Transverse colon (tissue), 4 donors: ENCODE data around the gene PRKAR1B. TPM values are rescaled to one million over a fixed set of nuclear protein-coding genes. Genes with fewer than 3 reads are reported as not detected.

Experiments
- DNase-seq: peaks from one replicate; pipeline ENCODE4 v3.0.0-alpha.2; 2019
- H3K27ac ChIP-seq, 4 donors: fragments of 200-600 bp; sonication (generic); 2 replicates each; pipeline ENCODE4 v1.5.1; 2016 to 2018; ENCODE audit warnings: inconsistent platforms in 4 of 4
- H3K27me3 ChIP-seq: fragments of 200-600 bp; sonication (generic); 2 replicates; pipeline ENCODE4 v1.5.1; 2017; ENCODE audit warnings: inconsistent platforms
- H3K36me3 ChIP-seq, 4 donors: fragments of 200-600 bp; sonication (generic); 2 replicates each; pipeline ENCODE4 v1.5.1; 2017 to 2019; ENCODE audit warnings: inconsistent platforms in 4 of 4
- H3K4me1 ChIP-seq, 4 donors: fragments of 200-600 bp; sonication (generic); 2 replicates each; pipeline ENCODE4 v1.5.1; 2017 to 2020; ENCODE audit warnings: inconsistent platforms in 4 of 4
- H3K4me3 ChIP-seq, 4 donors: fragments of 200-600 bp; sonication (generic); 1 replicate in 1 of 4; 2 replicates in 3 of 4; pipeline versions ENCODE4 v1.5.1 to v1.6.1; 2017 to 2019; ENCODE audit warnings: inconsistent platforms in 4 of 4
- H3K9me3 ChIP-seq, 2 donors: fragments of 200-600 bp; sonication (generic); 2 replicates each; pipeline ENCODE4 v1.5.1; 2017 to 2019; ENCODE audit warnings: inconsistent platforms in 2 of 2
- CTCF ChIP-seq, 5 experiments: fragments of 200-600 bp in 3 of 5; fragments of 450-650 bp in 2 of 5; sonication (generic) in 3 of 5; IDR thresholded peaks; 1 replicate in 2 of 5; 2 replicates in 3 of 5; pipeline ENCODE4 v1.5.1; 2016 to 2017; ENCODE audit warnings: antibody characterized with exemption in 5 of 5, inconsistent platforms in 3 of 5, mild to moderate bottlenecking in 2 of 5, moderate library complexity in 1 of 5
- EP300 ChIP-seq: sonication (generic); formaldehyde crosslinking; IDR thresholded peaks from one replicate; pipeline ENCODE4 v1.6.1; 2017; ENCODE audit warnings: antibody characterized with exemption, low read depth
- POLR2A ChIP-seq: fragments of 450-650 bp; IDR thresholded peaks from one replicate; pipeline ENCODE4 v1.6.1; 2016; ENCODE audit warnings: antibody characterized with exemption, mild to moderate bottlenecking, moderate library complexity
- POLR2AphosphoS5 ChIP-seq, 3 donors: sonication (generic); formaldehyde crosslinking; IDR thresholded peaks; one replicate each; pipeline ENCODE4 v1.6.1; 2016; ENCODE audit warnings: antibody characterized with exemption in 3 of 3
- WGBS, 2 donors: methylation state at CpG; one replicate each; pipeline ENCODE4 v1.1.5; 2018; ENCODE audit warnings: low coverage in 1 of 2; 5-methylcytosine and 5-hydroxymethylcytosine counted together
- in situ Hi-C, 4 donors: fragments of 200-750 bp; cut with MboI; loops; one replicate each; pipeline versions ENCODE4 v1.15.0 to v1.15.1; 2017; ENCODE audit warnings: low sequenced_read_pairs in 3 of 4, low pct_ligation_motif_present in 1 of 4, low pct_unique_long_range_greater_than_20kb in 1 of 4
- intact Hi-C: fragments of 100-400 bp; cut with DNase I; formaldehyde crosslinking; loops from one replicate; pipeline ENCODE4 v1.15.1; 2023; ENCODE audit warnings: low total_unique reads
- total RNA-seq, 4 donors: library from RNA; depleted of rRNA; stranded (reverse); fragments of >200 nt; gene quantifications; one replicate each; pipeline ENCODE4 v1.1.0, GENCODE V29; 2016

Gene PRKAR1B
- total RNA-seq, 4 donors from 2014 or later: 15.7 to 53.9 (median 16.9) TPM

- peaks cover 24% of the 10 kb centered on the region for H3K27me3 ChIP-seq
- H3K4me3 ChIP-seq: no peak overlapping the region
- H3K9me3 ChIP-seq: no peaks in the 10 kb centered on the region
- H3K36me3 ChIP-seq: no peaks in the 10 kb centered on the region
- in situ Hi-C loops: no loop called here
- 70 to 96% methylated on average over 6 to 10 of the region's 10 CpGs for WGBS, 2 donors
- H3K27ac ChIP-seq: no peak overlapping the region
- peaks cover 0 to 8% (median 3%) of the 10 kb centered on the region in 4 donors for H3K4me1 ChIP-seq
- intact Hi-C loops: no loop called here
- TF ChIP-seq POLR2AphosphoS5 (IDR thresholded peaks at IDR 0.05) (no peak), CTCF (IDR thresholded peaks at IDR 0.05) (no peak), POLR2A (no peak), EP300 (no peak)
- DNase-seq: no peak
Measured at GRCh38 chr7:531777-532176, 195.3 kb downstream of the PRKAR1B start.

GRCh38 chr7:528451-528850, 198.6 kb downstream of the PRKAR1B start:
- H3K27me3 ChIP-seq: peaks cover 27% of the 10 kb centered on the region
- no peak for DNase-seq
- TF ChIP-seq CTCF (IDR thresholded peaks at IDR 0.05): no peak
- TF ChIP-seq EP300: no peak
- no peak for TF ChIP-seq POLR2A
- TF ChIP-seq POLR2AphosphoS5 (IDR thresholded peaks at IDR 0.05): no peak
- H3K4me3 ChIP-seq: no peak overlapping the region
- H3K9me3 ChIP-seq: no peaks in the 10 kb centered on the region
- WGBS, 2 donors: 91 to 95% methylated on average over 2 of the region's 2 CpGs
- intact Hi-C loops: no loop called here
- H3K27ac ChIP-seq: no peak overlapping the region
- in situ Hi-C loops: no loop called here
- H3K4me1 ChIP-seq: peaks cover 0 to 8% (median 3%) of the 10 kb centered on the region in 4 donors
- no peaks in the 10 kb centered on the region for H3K36me3 ChIP-seq

GRCh38 chr7:527723-528122, 199.4 kb downstream of the PRKAR1B start:
- peaks cover 34% of the 10 kb centered on the region for H3K27me3 ChIP-seq
- no peak overlapping the region for H3K27ac ChIP-seq
- H3K4me3 ChIP-seq: no peak overlapping the region
- in situ Hi-C loops: no loop called here
- intact Hi-C loops: no loop called here
- TF ChIP-seq POLR2A (no peak), CTCF (IDR thresholded peaks at IDR 0.05) (no peak)
- H3K9me3 ChIP-seq: no peaks in the 10 kb centered on the region
- peaks cover 1 to 9% (median 6%) of the 10 kb centered on the region in 4 donors for H3K4me1 ChIP-seq
- no peaks in the 10 kb centered on the region for H3K36me3 ChIP-seq
- WGBS, 2 donors: 77% methylated on average over 4 of the region's 4 CpGs; no CpG with 5 or more reads in 1 of the 2 donors
- no peak for DNase-seq

- Histone ChIP-seq H3K27ac (no peak overlapping the region), H3K4me3 (no peak overlapping the region), H3K36me3 (no peaks in the 10 kb centered on the region), H3K9me3 (no peaks in the 10 kb centered on the region), H3K4me1 (peaks cover 11 to 21% (median 18%) of the 10 kb centered on the region in 4 donors), H3K27me3 (peaks cover 41% of the 10 kb centered on the region)
- WGBS, 2 donors: 86% methylated on average over 21 of the region's 22 CpGs; no CpG with 5 or more reads in 1 of the 2 donors
- DNase-seq: no peak
- intact Hi-C loops: no loop called here
- in situ Hi-C loops: no loop called here
- TF ChIP-seq POLR2A: no peak
- TF ChIP-seq CTCF (IDR thresholded peaks at IDR 0.05): no peak
- no peak for TF ChIP-seq EP300
- TF ChIP-seq POLR2AphosphoS5 (IDR thresholded peaks at IDR 0.05): no peak
Measured at GRCh38 chr7:526460-527034, 200.5 kb downstream of the PRKAR1B start.
